ENCODE measurements around the gene LAPTM5. TPM values are rescaled to one million over a fixed set of nuclear protein-coding genes. Genes with fewer than 3 reads are reported as not detected.

LAPTM5 gene
- total RNA-seq, 1 donor from 2014 or later = 214 TPM

GRCh38 chr1:30724175-30724574 lies 33.4 kb downstream of the LAPTM5 start:
- DNase-seq (ENCODE audit: low spot score) = no peak
- no peaks in the 10 kb centered on the region for H3K9me3 Mint-ChIP-seq
- no peaks in the 10 kb centered on the region for H3K36me3 Mint-ChIP-seq (ENCODE audit: low read depth)
- peaks cover 14% of the 10 kb centered on the region for H3K4me1 Mint-ChIP-seq (ENCODE audit: low read depth)
- no peak overlapping the region for H3K27ac Mint-ChIP-seq
- no peaks in the 10 kb centered on the region for H3K27me3 Mint-ChIP-seq (ENCODE audit: insufficient read depth)
- H3K4me3 Mint-ChIP-seq = no peak overlapping the region
- intact Hi-C loops (cut with micrococcal nuclease) = no loop called here

GRCh38 chr1:30723331-30723755 lies 34.2 kb downstream of the LAPTM5 start, which contains the start of gene MATN1:
MATN1 (minus strand) TSS chr1:30723585; CDS start chr1:30723551, 34 bp downstream.
- Mint-ChIP-seq H3K9me3 (no peaks in the 10 kb centered on the region), H3K27ac (no peak within 1 kb of the TSS), H3K36me3 (ENCODE audit: low read depth) (no peaks in the 10 kb centered on the region), H3K27me3 (ENCODE audit: insufficient read depth) (peaks cover 1% of the 10 kb centered on the region), H3K4me1 (ENCODE audit: low read depth) (peaks cover 14% of the 10 kb centered on the region), H3K4me3 (no peak within 1 kb of the TSS)
- no peak for DNase-seq (ENCODE audit: low spot score)
- intact Hi-C loops (cut with micrococcal nuclease) = no loop called here

DNA sequence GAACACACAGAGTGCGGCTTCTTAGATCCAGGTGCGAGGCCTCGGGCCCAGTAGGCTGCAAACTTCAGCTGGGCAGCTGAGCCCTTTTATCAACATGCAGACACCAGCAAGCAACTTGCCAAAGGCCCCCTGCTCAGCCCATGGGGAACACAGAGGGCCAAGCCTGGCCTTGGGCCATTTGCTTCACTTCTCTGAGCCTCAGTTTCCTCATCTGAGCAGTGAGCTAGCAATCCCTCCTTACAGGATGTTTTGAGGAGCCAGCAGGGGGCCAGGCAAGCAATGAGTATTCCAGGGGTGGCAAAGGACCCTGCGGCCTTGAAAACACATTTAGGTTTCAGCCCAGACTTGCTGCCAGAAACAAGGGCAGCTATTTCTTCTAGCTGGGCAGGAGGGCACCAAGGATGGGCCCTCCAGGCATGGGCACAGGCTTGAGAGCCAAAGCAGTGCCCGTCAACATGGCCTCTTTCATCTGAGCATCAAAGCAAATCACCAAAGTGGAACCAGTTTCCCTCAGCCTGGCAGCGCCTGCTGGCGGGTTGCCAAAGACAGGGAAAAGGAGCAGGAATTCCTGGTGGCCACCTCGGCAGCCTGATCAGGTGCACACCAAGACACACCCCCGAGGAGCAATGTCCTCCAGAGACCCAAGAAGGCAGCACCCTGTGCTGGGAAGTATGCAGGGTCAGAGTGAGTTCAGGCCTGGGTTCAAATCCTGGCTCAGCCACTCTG lies 35.6 kb downstream of the LAPTM5 start:
- no peaks in the 10 kb centered on the region for H3K36me3 Mint-ChIP-seq (ENCODE audit: low read depth)
- H3K4me1 Mint-ChIP-seq (ENCODE audit: low read depth) = peaks cover 15% of the 10 kb centered on the region
- intact Hi-C loops (cut with micrococcal nuclease) = no loop called here
- no peak overlapping the region for H3K27ac Mint-ChIP-seq
- H3K9me3 Mint-ChIP-seq = no peaks in the 10 kb centered on the region
- no peak overlapping the region for H3K4me3 Mint-ChIP-seq
- DNase-seq (ENCODE audit: low spot score) = no peak
- H3K27me3 Mint-ChIP-seq (ENCODE audit: insufficient read depth) = peaks cover 1% of the 10 kb centered on the region

- no peak for DNase-seq (ENCODE audit: low spot score)
- Mint-ChIP-seq H3K27me3 (ENCODE audit: insufficient read depth) (peaks cover 1% of the 10 kb centered on the region), H3K4me3 (no peak overlapping the region), H3K9me3 (peaks cover under 1% of the 10 kb centered on the region), H3K36me3 (ENCODE audit: low read depth) (no peaks in the 10 kb centered on the region), H3K4me1 (ENCODE audit: low read depth) (peaks cover 20% of the 10 kb centered on the region), H3K27ac (no peak overlapping the region)
- intact Hi-C loops (cut with micrococcal nuclease) = no loop called here
Observed at GRCh38 chr1:30721341-30721793, 36.2 kb downstream of the LAPTM5 start.

DNA sequence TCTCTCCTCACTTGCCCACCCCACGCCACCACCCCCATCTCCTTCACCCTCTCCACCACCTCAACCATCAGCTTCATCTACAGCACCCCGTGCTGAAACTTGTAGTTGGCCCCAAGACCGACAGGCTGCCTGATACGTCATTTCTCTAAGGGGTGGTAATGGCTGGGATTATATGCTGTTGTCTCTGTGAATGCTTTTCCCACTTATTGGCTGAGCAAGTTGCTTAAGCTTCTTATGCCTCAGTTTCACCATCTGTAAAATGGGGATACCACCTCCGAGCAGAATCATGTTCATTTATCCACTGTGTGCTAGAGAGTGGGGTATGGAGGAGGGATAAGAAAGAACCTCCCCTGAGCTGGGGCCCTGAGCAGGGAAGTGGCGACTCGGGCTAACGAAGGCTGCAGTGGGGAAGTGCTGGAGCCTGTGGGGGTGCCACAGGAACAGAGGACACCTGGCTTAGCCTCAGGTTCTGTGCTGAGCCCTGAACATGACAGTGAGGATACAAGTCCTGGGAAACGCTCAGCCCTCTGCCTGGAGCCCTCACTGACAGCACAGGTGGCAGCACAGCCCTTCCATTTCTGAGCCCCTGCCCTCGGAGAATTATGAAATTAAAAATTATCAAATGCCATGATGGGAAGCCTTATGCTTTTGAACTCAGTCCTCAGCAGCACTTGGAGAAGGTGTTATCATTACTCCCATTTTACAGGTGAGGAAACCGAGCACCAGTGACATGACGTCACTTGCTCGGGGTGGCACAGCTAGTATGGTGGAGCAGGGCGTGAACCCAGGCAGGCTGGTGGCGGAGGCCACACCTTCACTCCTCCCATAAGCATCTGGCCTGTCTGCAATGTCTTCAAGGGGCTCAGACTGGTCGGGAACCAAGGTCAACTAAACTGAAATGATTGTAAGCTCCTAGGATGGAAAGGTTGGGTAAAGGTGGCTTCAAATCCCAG lies 37.0 kb downstream of the LAPTM5 start:
- DNase-seq (ENCODE audit: low spot score) = no peak
- Mint-ChIP-seq H3K27me3 (ENCODE audit: insufficient read depth) (peaks cover 1% of the 10 kb centered on the region), H3K4me1 (ENCODE audit: low read depth) (peaks cover 20% of the 10 kb centered on the region), H3K27ac (no peak overlapping the region), H3K36me3 (ENCODE audit: low read depth) (no peaks in the 10 kb centered on the region), H3K4me3 (no peak overlapping the region), H3K9me3 (peaks cover 9% of the 10 kb centered on the region)
- intact Hi-C loops (cut with micrococcal nuclease) = no loop called here

DNA sequence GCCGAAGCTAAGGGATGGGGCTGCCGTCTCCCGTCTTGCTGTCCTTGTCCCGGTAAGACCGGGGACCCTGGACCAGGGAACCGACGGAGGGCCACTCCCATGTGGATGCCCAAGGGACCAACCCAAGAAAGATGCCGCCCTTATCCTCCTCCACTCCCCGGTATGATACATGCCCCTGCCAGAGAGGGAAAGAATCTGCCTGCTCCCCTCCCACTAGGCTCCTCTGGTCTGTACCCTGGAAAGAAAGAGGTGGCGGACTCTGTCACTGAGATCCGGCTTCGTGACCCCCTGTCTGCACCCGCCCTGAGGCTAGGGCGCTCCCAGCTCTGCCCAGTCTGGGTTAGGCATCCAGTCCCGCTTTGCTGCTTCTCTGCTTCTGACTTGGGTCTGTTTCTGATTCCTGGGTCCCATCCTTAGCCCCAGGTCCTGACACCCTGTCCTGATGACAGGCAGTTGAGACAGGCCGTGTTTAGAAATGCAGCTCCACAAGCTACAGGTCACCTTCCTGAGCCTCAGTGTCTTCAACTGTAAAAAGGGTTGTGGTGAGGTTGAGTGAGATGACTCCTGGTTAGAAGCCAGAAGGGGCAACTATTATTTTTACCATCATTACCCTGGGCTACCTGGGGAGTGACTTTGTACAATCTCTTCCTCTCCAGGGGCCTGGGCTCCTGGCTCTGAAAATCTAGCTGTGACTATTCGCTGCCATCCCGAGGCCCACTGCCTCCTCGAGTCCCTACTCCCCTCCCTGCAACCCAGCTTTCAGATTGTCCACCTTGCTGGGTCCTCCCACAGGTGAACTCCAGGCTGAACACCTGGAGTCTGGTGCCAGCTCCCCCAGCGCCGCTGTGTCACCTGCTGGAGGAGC lies 37.9 kb downstream of the LAPTM5 start:
- intact Hi-C loops (cut with micrococcal nuclease) = loop anchor here (1.0 to 10.0 kb wide), 9 partner anchors 29 to 1833 kb away; partner anchors contain the start of genes MECR, SNRNP40 and ZCCHC17
- Mint-ChIP-seq H3K27me3 (ENCODE audit: insufficient read depth) (peaks cover 3% of the 10 kb centered on the region), H3K4me3 (peak overlapping the region; percentile 89), H3K36me3 (ENCODE audit: low read depth) (no peaks in the 10 kb centered on the region), H3K9me3 (peaks cover 11% of the 10 kb centered on the region), H3K4me1 (ENCODE audit: low read depth) (peaks cover 20% of the 10 kb centered on the region), H3K27ac (peak overlapping the region; percentile 93)
- no peak for DNase-seq (ENCODE audit: low spot score)

DNA sequence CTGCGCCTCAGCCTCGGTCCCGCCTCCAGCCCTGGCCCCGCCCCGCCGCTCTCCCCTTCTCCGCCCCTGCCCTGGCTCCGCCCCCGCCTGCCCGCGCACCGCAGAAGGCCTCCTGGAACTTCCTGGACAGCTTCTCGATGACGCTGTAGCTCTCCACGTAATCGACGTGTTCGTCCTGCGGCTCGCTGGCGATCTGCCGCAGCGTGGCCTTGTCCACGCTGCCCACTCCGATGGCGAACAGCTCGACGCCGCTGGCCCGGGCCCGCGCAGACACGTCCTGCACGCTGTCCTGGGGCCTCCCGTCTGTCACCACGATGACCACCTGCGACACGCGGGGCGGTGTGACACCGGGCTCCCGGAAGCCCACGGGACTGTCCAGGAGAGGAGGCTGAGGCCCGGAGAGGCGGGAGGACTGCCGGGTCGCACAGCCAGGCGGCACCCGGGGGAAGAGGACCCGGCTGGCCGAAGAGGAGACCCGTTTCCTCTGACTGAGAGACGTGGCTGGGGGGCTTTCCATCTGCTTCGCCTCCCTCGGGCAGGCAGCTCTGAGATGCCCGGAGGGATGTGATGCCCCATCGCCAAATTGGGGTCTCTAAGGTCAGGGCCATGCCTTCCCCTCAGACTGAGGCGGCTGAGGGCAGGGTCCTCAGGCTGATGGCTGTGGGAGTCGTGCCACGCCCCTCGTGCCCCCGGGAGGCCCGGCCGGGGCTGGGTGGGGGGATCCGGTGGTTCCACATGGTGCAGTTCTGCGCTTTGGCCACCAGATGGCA lies 38.8 kb downstream of the LAPTM5 start:
- Mint-ChIP-seq H3K27ac (peak overlapping the region; percentile 93), H3K4me1 (ENCODE audit: low read depth) (peaks cover 20% of the 10 kb centered on the region), H3K4me3 (peak overlapping the region; percentile 89), H3K36me3 (ENCODE audit: low read depth) (no peaks in the 10 kb centered on the region), H3K9me3 (peaks cover 11% of the 10 kb centered on the region), H3K27me3 (ENCODE audit: insufficient read depth) (peaks cover 3% of the 10 kb centered on the region)
- DNase-seq (ENCODE audit: low spot score) = peak; percentile 95
- intact Hi-C loops (cut with micrococcal nuclease) = loop anchor here (1.0 to 10.0 kb wide), 12 partner anchors 24 to 1832 kb away; partner anchors contain the start of genes LAPTM5, MECR, SNRNP40 and SRSF4

DNA sequence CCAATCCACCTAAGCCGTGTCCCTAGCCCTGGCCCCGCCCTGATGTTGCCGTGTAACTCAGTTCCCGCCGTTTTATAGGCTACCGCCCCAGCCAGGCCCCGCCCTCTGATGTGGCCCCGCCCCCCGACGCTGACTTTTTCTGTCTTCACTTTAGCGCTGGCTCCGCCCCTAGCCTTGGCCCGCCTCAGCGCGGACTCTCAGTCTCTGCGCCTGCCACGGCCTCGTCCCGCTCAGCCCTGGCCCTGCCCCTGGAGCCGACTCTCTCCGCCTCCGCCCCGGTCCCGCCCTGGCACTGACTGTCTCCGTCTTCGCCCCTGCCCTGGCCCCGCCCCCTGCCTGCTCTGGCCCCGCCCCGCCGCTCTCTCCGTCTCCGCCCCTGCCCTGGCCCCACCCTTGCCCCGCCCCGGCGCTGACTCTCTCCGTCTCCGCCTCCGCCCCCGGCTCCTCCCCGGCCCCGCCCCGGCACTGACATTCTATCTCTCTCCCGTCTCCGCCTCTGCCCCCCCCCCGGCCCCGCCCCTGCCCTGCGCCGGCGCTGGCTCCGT lies 39.4 kb downstream of the LAPTM5 start:
- peaks cover 3% of the 10 kb centered on the region for H3K27me3 Mint-ChIP-seq (ENCODE audit: insufficient read depth)
- H3K27ac Mint-ChIP-seq = peak overlapping the region; percentile 85
- DNase-seq (ENCODE audit: low spot score) = peak; percentile 98
- intact Hi-C loops (cut with micrococcal nuclease) = loop anchor here (1.0 to 10.0 kb wide), 9 partner anchors 25 to 1831 kb away; partner anchors contain the start of genes LAPTM5, MECR, SNRNP40 and SRSF4
- peak overlapping the region; percentile 89 for H3K4me3 Mint-ChIP-seq
- no peaks in the 10 kb centered on the region for H3K36me3 Mint-ChIP-seq (ENCODE audit: low read depth)
- H3K9me3 Mint-ChIP-seq = peaks cover 11% of the 10 kb centered on the region
- peaks cover 20% of the 10 kb centered on the region for H3K4me1 Mint-ChIP-seq (ENCODE audit: low read depth)

GRCh38 chr1:30716646-30717045 lies 40.9 kb downstream of the LAPTM5 start:
- Mint-ChIP-seq H3K36me3 (ENCODE audit: low read depth) (no peaks in the 10 kb centered on the region), H3K4me1 (ENCODE audit: low read depth) (peaks cover 20% of the 10 kb centered on the region), H3K27me3 (ENCODE audit: insufficient read depth) (peaks cover 3% of the 10 kb centered on the region), H3K27ac (no peak overlapping the region), H3K9me3 (peaks cover 11% of the 10 kb centered on the region), H3K4me3 (peak overlapping the region; percentile 33)
- no peak for DNase-seq (ENCODE audit: low spot score)
- intact Hi-C loops (cut with micrococcal nuclease) = loop anchor here (10.0 kb wide), 1 partner anchor 1012 kb away; no protein-coding TSS in a partner anchor

- intact Hi-C loops (cut with micrococcal nuclease) = loop anchor here (10.0 kb wide), 1 partner anchor 1011 kb away; no protein-coding TSS in a partner anchor
- Mint-ChIP-seq H3K27ac (no peak overlapping the region), H3K27me3 (ENCODE audit: insufficient read depth) (peaks cover 3% of the 10 kb centered on the region), H3K4me3 (no peak overlapping the region), H3K9me3 (peaks cover 11% of the 10 kb centered on the region), H3K4me1 (ENCODE audit: low read depth) (peaks cover 20% of the 10 kb centered on the region), H3K36me3 (ENCODE audit: low read depth) (no peaks in the 10 kb centered on the region)
- DNase-seq (ENCODE audit: low spot score) = no peak
Observed at GRCh38 chr1:30715886-30716285, 41.7 kb downstream of the LAPTM5 start.

GRCh38 chr1:30715216-30715615 lies 42.4 kb downstream of the LAPTM5 start:
- no peak overlapping the region for H3K27ac Mint-ChIP-seq
- intact Hi-C loops (cut with micrococcal nuclease) = loop anchor here (10.0 kb wide), 1 partner anchor 1010 kb away; no protein-coding TSS in a partner anchor
- no peaks in the 10 kb centered on the region for H3K36me3 Mint-ChIP-seq (ENCODE audit: low read depth)
- peaks cover 3% of the 10 kb centered on the region for H3K27me3 Mint-ChIP-seq (ENCODE audit: insufficient read depth)
- peaks cover 20% of the 10 kb centered on the region for H3K4me1 Mint-ChIP-seq (ENCODE audit: low read depth)
- DNase-seq (ENCODE audit: low spot score) = no peak
- peaks cover 11% of the 10 kb centered on the region for H3K9me3 Mint-ChIP-seq
- H3K4me3 Mint-ChIP-seq = no peak overlapping the region
